SK-N-MC (cell line): Measurements from ENCODE around the gene CCBE1.

Experiments used
- EZH2 ChIP-seq: fragments of 200-600 bp; sonication (generic); IDR thresholded peaks from one replicate; pipeline ENCODE4 v1.6.1; 2017; ENCODE audit warnings: antibody characterized with exemption
- POLR2AphosphoS5 ChIP-seq: IDR thresholded peaks from 2 replicates; pipeline ENCODE4 v1.6.1; 2012; ENCODE audit warnings: mild to moderate bottlenecking, low read depth, low read length, borderline replicate concordance

DNA sequence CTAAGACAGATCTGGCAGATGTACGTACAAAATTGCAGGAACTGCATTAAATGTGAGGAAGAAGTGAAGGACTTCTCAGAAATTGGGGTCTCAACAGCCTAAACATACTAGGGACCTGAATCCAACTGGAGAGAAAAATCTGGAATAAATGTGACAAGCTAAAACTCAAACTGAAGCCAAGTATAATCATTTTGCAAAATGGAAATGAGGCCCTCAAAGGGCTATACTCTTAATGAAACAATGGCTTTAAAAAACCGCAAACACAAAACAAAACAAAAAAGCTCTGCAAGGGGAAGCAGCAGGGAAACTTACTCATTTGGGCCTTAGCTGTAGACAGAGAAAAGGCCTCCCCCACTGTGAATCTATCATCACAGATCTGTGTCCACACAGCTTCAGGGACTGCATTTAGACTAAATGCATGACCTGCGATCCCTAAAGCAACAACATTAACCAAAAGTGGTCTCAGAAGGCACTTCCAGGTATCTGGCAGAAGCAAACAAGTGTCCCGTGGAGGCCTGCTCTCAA is 63.2 kb downstream of the CCBE1 start:
- TF ChIP-seq EZH2 = no peak
- no peak for TF ChIP-seq POLR2AphosphoS5
